Aorta (tissue), 5 donors: ENCODE measurements around the gene BASP1. TPM values are rescaled to one million over a fixed set of nuclear protein-coding genes. Genes with fewer than 3 reads are reported as not detected.
"Not testable (repeated sequence)": the region's sequence is repeated elsewhere in the genome, so short reads cannot be mapped to it uniquely, and the experiment has no call there.

Experiments
- ATAC-seq: fragments of 200-7000 bp; cut with Tn5 transposase; one replicate; pipeline ENCODE4 v1.9.1; 2022; ENCODE audit warnings: moderate library complexity; ENCODE audit not compliant: low FRiP score
- DNase-seq, 2 donors: peaks; one replicate each; pipeline ENCODE4 v3.0.0-alpha.2; 2020
- H3K27ac ChIP-seq, 2 donors: one replicate each; pipeline ENCODE4 v1.5.1; 2013; ENCODE audit warnings: low read length in 2 of 2, mild to moderate bottlenecking in 2 of 2, moderate library complexity in 2 of 2, control low read depth in 1 of 2, inconsistent platforms in 1 of 2, low read depth in 1 of 2
- H3K27me3 ChIP-seq, 2 donors: one replicate each; pipeline ENCODE4 v1.6.1; 2013; ENCODE audit warnings: control low read depth in 1 of 2, low read length in 1 of 2, mild to moderate bottlenecking in 1 of 2, moderate library complexity in 1 of 2; ENCODE audit not compliant: insufficient read depth in 2 of 2, control insufficient read depth in 1 of 2
- H3K36me3 ChIP-seq, 2 donors: one replicate each; pipeline ENCODE4 v1.6.1; 2013; ENCODE audit warnings: control low read depth in 1 of 2, low read length in 1 of 2, mild to moderate bottlenecking in 1 of 2; ENCODE audit not compliant: insufficient read depth in 2 of 2, control insufficient read depth in 1 of 2
- H3K4me1 ChIP-seq, 2 donors: one replicate each; pipeline ENCODE4 v1.6.1; 2013; ENCODE audit warnings: low read length in 2 of 2, control low read depth in 1 of 2, mild to moderate bottlenecking in 1 of 2, moderate library complexity in 1 of 2; ENCODE audit not compliant: insufficient read depth in 2 of 2, control insufficient read depth in 1 of 2
- H3K4me3 ChIP-seq, 2 donors: one replicate each; pipeline ENCODE4 v1.5.1; 2013; ENCODE audit warnings: low read length in 2 of 2, control low read depth in 1 of 2, mild to moderate bottlenecking in 1 of 2
- H3K9me3 ChIP-seq: one replicate; pipeline ENCODE4 v1.6.1; 2013; ENCODE audit warnings: mild to moderate bottlenecking, low read length; ENCODE audit not compliant: control insufficient read depth
- WGBS, 2 donors: extraction: QIAGEN DNeasy Blood & Tissue Kit; methylation state at CpG; one replicate each; pipeline ENCODE4 v1.1.7; 2013; 5-methylcytosine and 5-hydroxymethylcytosine counted together
- intact Hi-C, 2 donors: fragments of 100-400 bp; cut with DNase I; formaldehyde crosslinking; loops; one replicate each; pipeline versions ENCODE4 v1.14.2 to v1.15.0; 2022
- polyA plus RNA-seq, 2 donors: library from polyadenylated mRNA; stranded (reverse); fragments of 200-250 nt; gene quantifications; one replicate each; pipeline ENCODE4 v1.2.3, GENCODE V29; 2013
- total RNA-seq, 2 donors: library from RNA; stranded (reverse); fragmentation: NEBNext Ultra II Directional; extraction: Animal tissue kit (Norgen Biotek cat#: 25700); gene quantifications; one replicate each; pipeline ENCODE4 v1.2.1, GENCODE V29; 2021
- donor health status: healthy with polysubstance abuse.
- donor health status: Bipolar disorder and iron deficiency.
- donor health status: DM: no; HTN: no; CAD: no.
- donor health status: DM: no; HTN: no; CAD: no.
- donor health status: DM: yes; HTN: yes; CAD: no.

Gene BASP1
- total and polyA plus RNA-seq, 4 donors, result 30.1 to 53.0 (median 48.6) TPM

- no peak for ATAC-seq
- no peaks in the 10 kb centered on the region for H3K9me3 ChIP-seq
- H3K27me3 ChIP-seq, result no peaks in the 10 kb centered on the region
- H3K36me3 ChIP-seq, result no peaks in the 10 kb centered on the region
- WGBS, 2 donors, result 40 to 41% methylated on average over 2 of the region's 2 CpGs
- H3K4me1 ChIP-seq, result peaks cover 0 to 4% of the 10 kb centered on the region in 2 donors
- no peak for DNase-seq
- intact Hi-C loops, result no loop called here
- H3K4me3 ChIP-seq, result no peak overlapping the region
- H3K27ac ChIP-seq, result no peak overlapping the region
Measured at GRCh38 chr5:17258431-17258830, 41.0 kb downstream of the BASP1 start.

GRCh38 chr5:17259012-17259411 lies 41.6 kb downstream of the BASP1 start:
- H3K27me3 ChIP-seq, H3K36me3 ChIP-seq, DNase-seq, H3K4me1 ChIP-seq, intact Hi-C loops, H3K9me3 ChIP-seq, ATAC-seq, H3K27ac ChIP-seq, H3K4me3 ChIP-seq: not testable (repeated sequence)
- WGBS, 2 donors, result 80 to 90% methylated on average over 4 of the region's 4 CpGs

- no peak overlapping the region for H3K4me3 ChIP-seq
- WGBS, 2 donors, result 72 to 84% methylated on average over 5 of the region's 5 CpGs
Measured at GRCh38 chr5:17259630-17260257, 42.3 kb downstream of the BASP1 start.

GRCh38 chr5:17260549-17260948 lies 43.1 kb downstream of the BASP1 start:
- Histone ChIP-seq H3K4me1 (peaks cover 2 to 4% of the 10 kb centered on the region in 2 donors), H3K36me3 (no peaks in the 10 kb centered on the region), H3K9me3 (no peaks in the 10 kb centered on the region), H3K27ac (no peak overlapping the region), H3K27me3 (no peaks in the 10 kb centered on the region), H3K4me3 (no peak overlapping the region)
- 85 to 90% methylated on average over 5 of the region's 5 CpGs for WGBS, 2 donors
- ATAC-seq (no peak), DNase-seq (no peak)
- intact Hi-C loops, result loop anchor here in 1 of 2 donors (5.0 kb wide), 1 partner anchor 42 kb away; no protein-coding TSS in a partner anchor

More at GRCh38 chr5:17259630-17260257, 42.3 kb downstream of the BASP1 start:
- no peaks in the 10 kb centered on the region for H3K36me3 ChIP-seq
- H3K9me3 ChIP-seq, result no peaks in the 10 kb centered on the region
- intact Hi-C loops, result loop anchor here in 1 of 2 donors (5.0 kb wide), 1 partner anchor 43 kb away; no protein-coding TSS in a partner anchor
- no peak overlapping the region for H3K27ac ChIP-seq
- DNase-seq (no peak), ATAC-seq (no peak)
- peaks cover 2 to 6% of the 10 kb centered on the region in 2 donors for H3K4me1 ChIP-seq
- no peaks in the 10 kb centered on the region for H3K27me3 ChIP-seq

GRCh38 chr5:17261075-17261474 lies 43.6 kb downstream of the BASP1 start:
- H3K27ac ChIP-seq, result no peak overlapping the region
- no peak for DNase-seq
- 49 to 58% methylated on average over 3 of the region's 3 CpGs for WGBS, 2 donors
- no peaks in the 10 kb centered on the region for H3K36me3 ChIP-seq
- no peaks in the 10 kb centered on the region for H3K9me3 ChIP-seq
- no peak for ATAC-seq
- no peaks in the 10 kb centered on the region for H3K27me3 ChIP-seq
- peaks cover 2 to 4% of the 10 kb centered on the region in 2 donors for H3K4me1 ChIP-seq
- H3K4me3 ChIP-seq, result no peak overlapping the region
- intact Hi-C loops, result loop anchor here in 1 of 2 donors (5.0 kb wide), 1 partner anchor 41 kb away; no protein-coding TSS in a partner anchor

GRCh38 chr5:17265041-17265440 lies 47.6 kb downstream of the BASP1 start:
- intact Hi-C loops, result no loop called here
- Histone ChIP-seq H3K9me3 (no peaks in the 10 kb centered on the region), H3K27me3 (no peaks in the 10 kb centered on the region), H3K36me3 (peaks cover 0 to 2% of the 10 kb centered on the region in 2 donors), H3K27ac (no peak overlapping the region), H3K4me3 (no peak overlapping the region), H3K4me1 (peaks cover 2 to 4% of the 10 kb centered on the region in 2 donors)
- DNase-seq, result no peak
- ATAC-seq, result no peak
- 97 to 99% methylated on average over 2 of the region's 2 CpGs for WGBS, 2 donors

GRCh38 chr5:17267106-17267505 lies 49.7 kb downstream of the BASP1 start:
- ATAC-seq (no peak), DNase-seq (no peak)
- Histone ChIP-seq H3K27ac (no peak overlapping the region), H3K4me1 (peaks cover 2% of the 10 kb centered on the region in 2 donors), H3K36me3 (peaks cover 0 to 2% of the 10 kb centered on the region in 2 donors), H3K4me3 (no peak overlapping the region), H3K9me3 (no peaks in the 10 kb centered on the region), H3K27me3 (no peaks in the 10 kb centered on the region)
- 92 to 94% methylated on average over 5 of the region's 5 CpGs for WGBS, 2 donors
- intact Hi-C loops, result no loop called here

GRCh38 chr5:17269201-17269600 lies 51.8 kb downstream of the BASP1 start:
- Histone ChIP-seq H3K27ac (no peak overlapping the region), H3K4me3 (no peak overlapping the region), H3K4me1 (peaks cover 1 to 2% of the 10 kb centered on the region in 2 donors), H3K27me3 (no peaks in the 10 kb centered on the region), H3K9me3 (no peaks in the 10 kb centered on the region), H3K36me3 (peaks cover 0 to 2% of the 10 kb centered on the region in 2 donors)
- ATAC-seq (no peak), DNase-seq (no peak)
- 57 to 74% methylated on average over 6 of the region's 6 CpGs for WGBS, 2 donors
- intact Hi-C loops, result no loop called here

- no peak for ATAC-seq
- H3K9me3 ChIP-seq, result no peaks in the 10 kb centered on the region
- H3K27ac ChIP-seq, result no peak overlapping the region
- no peaks in the 10 kb centered on the region for H3K4me1 ChIP-seq
- no peak overlapping the region for H3K4me3 ChIP-seq
- peaks cover 2 to 3% of the 10 kb centered on the region in 2 donors for H3K36me3 ChIP-seq
- DNase-seq, result no peak
- H3K27me3 ChIP-seq, result no peaks in the 10 kb centered on the region
- intact Hi-C loops, result no loop called here
- WGBS, 2 donors, result 90% methylated on average over 3 of the region's 3 CpGs
Measured at GRCh38 chr5:17272111-17272510, 54.7 kb downstream of the BASP1 start.
